A549 treated with Mapracorat at 1 μM for 4 hours (cell line): ENCODE results near the gene POU3F3. TPM values are rescaled to one million over a fixed set of nuclear protein-coding genes. Genes with fewer than 3 reads are reported as not detected.

Source experiments
- total RNA-seq: library from RNA; stranded (reverse); fragments of 200-300 nt; extraction: Qiagen RNA extraction; gene quantifications from 5 replicates; pipeline ENCODE4 v1.2.3, GENCODE V29; 2022

Gene POU3F3
- total RNA-seq = 0.04 to 0.08 TPM in 2 of 5 replicates, not detected in the others

GRCh38 chr2:104853534-104854497, at the start of gene POU3F3:
TSS of gene POU3F3 (plus strand) at chr2:104854115. CDS start at chr2:104855511, 1,396 bp downstream.

Other genes starting within 250 kb of the POU3F3 start
- gene MRPS9, start 184.0 kb downstream of the POU3F3 start, total RNA-seq = 28.8 to 34.6 TPM (median 32.1 TPM) in 5 replicates